H54 (cell line): ENCODE measurements around the gene GNAQ.

Source experiments
- DNase-seq: peaks from one replicate; pipeline ENCODE4 v3.0.0; 2011; ENCODE audit warnings: low spot score, mixed read lengths; ENCODE audit not compliant: insufficient read length
- FAIRE-seq: peaks from 3 replicates; lab custom pipeline; 2011; peaks lifted over from hg19 to GRCh38; lab: Jason Lieb, UNC
- POLR2A ChIP-seq: IDR thresholded peaks from 2 replicates; pipeline ENCODE4 v1.6.1; 2011; ENCODE audit warnings: low read depth, mild to moderate bottlenecking, low read length

The GNAQ gene

GRCh38 chr9:78026947-78027346 is 4.7 kb downstream of the GNAQ start:
- no peak for TF ChIP-seq POLR2A
- DNase-seq (no peak), FAIRE-seq (peak; percentile 58)

DNA sequence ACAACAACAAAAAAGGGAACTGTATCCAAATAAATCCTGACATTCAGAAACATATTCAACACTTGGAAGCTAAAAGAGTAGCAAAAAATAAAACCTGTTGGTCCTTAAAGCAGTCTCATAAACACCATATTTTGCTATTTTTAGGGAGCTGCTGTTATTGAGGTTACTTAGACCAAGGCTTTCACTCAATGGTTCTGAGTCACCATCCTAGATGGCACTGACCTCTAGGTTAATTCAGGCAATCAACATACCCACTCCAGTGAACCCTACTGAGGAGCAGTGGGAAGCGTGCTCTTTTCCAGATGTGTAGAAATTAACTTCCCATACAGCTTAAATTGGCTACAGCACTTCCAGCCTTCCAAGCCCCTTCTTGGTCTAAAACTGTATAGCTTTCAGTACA is 5.2 kb downstream of the GNAQ start:
- no peak for TF ChIP-seq POLR2A
- peak; percentile 94 for FAIRE-seq
- no peak for DNase-seq

DNA sequence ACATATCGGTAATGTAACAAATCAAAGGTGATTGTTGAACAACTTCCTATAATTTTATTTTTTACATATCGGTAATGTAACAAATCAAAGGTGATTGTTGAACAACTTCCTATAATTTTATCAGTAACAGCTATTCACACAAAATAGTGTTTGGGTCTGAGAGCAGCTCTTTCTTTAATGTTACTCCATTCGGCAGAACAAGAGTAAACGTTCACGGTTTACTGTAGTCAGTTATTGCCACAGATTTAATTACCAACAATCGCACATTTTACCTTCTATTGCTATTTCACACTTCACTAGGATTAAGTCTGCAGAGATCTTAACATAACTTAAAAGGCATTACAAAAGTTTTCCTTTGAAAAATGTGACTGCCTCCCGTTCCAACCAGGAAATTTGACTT is 6.4 kb downstream of the GNAQ start:
- DNase-seq (no peak), FAIRE-seq (peak; percentile 83)
- TF ChIP-seq POLR2A: no peak

DNA sequence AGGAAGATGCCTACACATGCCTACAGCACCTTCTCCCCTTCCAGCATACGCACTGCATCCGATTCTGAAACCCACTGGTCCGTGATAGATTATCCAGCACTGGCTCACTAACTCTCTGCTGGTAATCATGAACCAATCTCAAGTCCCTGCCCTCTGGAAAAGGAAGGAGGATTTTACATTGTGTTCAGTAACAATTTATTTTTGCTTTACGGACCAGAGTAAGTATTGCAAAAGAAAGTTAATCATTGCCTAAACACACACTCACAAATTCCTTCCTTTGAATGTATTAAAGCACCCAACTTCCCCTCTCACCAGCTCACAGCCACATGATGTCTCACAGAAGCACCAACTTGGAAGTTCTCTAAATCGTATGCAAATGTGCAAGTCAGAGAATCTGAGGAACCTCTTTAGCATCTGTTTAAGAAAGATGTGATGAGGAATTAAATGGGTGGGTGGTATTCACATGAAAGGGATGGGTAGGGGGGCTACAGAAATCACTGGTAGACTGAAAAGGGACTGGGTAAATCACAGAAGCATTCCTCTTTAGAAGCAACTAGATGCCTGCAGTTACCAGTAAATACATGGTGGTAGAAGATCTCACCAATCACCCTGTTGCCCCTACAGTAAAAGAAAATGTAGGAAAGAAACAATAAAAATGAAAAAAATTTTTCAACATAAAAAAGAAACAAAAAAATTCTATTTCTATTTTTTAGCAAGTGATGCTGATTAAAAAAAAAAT is 8.4 kb downstream of the GNAQ start:
- DNase-seq (no peak), FAIRE-seq (peak; percentile 92)
- no peak for TF ChIP-seq POLR2A

DNA sequence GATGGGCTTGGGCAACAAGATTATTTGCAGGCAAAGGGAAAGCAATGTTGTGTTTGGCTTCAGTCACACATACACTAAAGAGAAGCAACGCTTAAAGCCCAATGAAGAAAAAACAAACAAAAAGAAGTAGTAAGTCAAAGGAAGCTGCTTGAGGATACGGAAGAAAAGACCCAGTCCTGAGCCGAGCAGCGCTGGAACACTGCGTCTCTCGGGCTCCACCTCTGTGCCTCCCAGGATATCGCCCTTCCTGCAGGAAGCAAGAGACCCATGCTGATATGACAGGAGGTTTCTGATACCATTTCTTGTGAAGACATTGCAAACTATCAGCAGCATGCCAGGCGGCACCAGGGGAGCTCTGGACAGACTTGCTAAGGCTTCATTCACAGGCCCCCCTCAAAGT is 9.9 kb downstream of the GNAQ start:
- DNase-seq (no peak), FAIRE-seq (peak; percentile 6)
- TF ChIP-seq POLR2A: no peak

DNA sequence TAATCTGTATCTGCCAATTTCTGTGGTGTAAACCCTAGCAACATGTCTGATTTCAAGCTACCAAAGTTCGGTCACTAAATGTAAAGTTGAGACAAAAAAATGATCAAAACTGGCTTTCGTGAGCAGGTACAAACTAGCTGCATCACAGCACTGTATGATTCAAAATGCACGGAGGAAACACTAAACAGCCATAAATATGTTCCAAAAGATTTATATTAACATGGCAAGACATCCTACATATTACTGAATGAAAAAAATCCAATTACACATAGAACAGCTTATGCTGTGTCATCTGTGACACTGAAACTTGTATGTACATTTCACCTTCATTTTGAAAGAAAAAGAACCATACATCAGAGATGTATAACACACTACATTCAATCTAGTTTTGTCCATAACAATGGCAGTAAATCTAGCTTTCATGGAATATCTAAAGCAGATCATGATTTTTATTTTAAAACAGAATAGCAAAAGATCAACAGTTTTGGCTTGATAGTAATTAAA is 14.4 kb downstream of the GNAQ start:
- TF ChIP-seq POLR2A: no peak
- DNase-seq (no peak), FAIRE-seq (peak; percentile 97)

GRCh38 chr9:78015241-78015640 is 16.4 kb downstream of the GNAQ start:
- TF ChIP-seq POLR2A: no peak
- FAIRE-seq (no peak), DNase-seq (no peak)

DNA sequence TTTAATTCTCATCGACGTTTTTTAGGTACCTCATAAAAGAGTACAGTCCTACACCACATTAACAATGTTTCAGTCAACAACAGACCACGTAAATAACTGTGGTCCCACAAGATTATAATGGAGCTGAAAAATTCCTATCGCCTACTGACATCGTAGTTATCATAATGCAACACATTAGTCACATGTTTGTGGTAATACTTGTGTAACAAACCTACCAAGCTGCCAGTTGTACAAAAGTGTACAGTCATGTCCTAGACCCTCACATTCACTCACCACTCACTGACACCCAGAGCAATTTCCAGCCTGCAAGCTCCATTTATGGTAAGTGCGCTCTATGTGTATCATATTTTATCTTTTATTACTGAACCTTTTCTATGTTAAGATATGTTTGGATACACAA is 16.8 kb downstream of the GNAQ start:
- FAIRE-seq (peak; percentile 98), DNase-seq (no peak)
- no peak for TF ChIP-seq POLR2A

DNA sequence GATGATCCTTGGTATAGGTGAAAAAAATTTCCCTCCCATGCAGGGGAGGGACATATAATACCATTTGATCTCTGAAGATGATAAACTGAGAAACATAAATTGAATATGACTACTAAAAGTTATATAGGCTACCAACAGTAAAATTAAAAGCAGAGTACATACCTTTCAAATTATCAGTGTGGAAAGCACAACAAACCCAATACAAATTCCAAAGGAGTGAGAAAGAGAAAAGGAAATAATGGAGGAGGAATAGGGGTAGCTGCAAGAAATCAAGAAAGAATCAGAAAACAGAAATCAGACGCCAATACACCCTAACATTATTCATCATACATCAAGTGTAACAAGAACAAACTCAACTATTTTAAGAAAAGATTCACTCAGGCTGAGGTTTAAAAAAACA is 17.7 kb downstream of the GNAQ start:
- DNase-seq (no peak), FAIRE-seq (peak; percentile 89)
- TF ChIP-seq POLR2A: no peak

DNA sequence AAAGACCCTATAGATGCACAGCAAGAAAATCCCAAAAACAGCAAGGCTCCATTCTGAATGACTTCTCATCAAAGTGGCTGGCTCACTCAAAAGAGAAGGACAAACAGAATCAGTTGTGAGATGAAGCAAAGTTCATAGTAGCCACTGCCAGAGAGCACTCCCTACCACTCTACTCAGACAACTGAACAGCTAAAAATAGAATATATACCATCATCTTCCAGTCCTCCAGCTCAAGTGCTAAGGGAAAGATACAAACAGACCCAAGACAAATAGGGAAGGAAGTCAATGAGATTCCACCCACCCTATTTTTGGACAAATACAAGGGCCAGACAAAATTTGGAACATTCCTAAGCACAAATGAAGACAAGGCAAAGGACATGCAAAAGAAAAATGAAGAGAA is 20.6 kb downstream of the GNAQ start:
- TF ChIP-seq POLR2A: no peak
- FAIRE-seq: peak; percentile 93
- DNase-seq: no peak

GRCh38 chr9:78010445-78010844 is 21.2 kb downstream of the GNAQ start:
- DNase-seq (no peak), FAIRE-seq (no peak)
- TF ChIP-seq POLR2A: no peak

DNA sequence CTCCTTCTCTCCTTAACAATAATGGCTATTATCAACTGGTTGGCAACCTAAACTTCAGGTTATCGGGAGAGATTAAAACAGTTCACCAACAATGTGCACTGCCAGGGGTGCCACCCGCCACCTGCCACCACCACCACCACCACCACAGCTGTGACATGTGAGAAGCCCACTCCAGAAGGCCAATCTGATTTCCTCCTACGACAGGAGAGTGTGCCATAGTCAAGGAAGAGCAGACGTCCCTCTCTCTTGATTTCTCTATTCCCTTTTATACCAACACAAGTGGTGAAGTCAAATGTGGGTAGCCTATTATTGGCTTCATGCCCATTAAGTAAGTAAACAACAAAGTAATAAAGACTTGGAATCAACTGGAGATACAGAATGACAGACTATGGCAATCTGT is 22.4 kb downstream of the GNAQ start:
- no peak for TF ChIP-seq POLR2A

GRCh38 chr9:78006734-78007133 is 24.9 kb downstream of the GNAQ start:
- FAIRE-seq (peak; percentile 88), DNase-seq (no peak)
- no peak for TF ChIP-seq POLR2A

More for the DNA sequence above, 22.4 kb downstream of the GNAQ start:
- no peak for DNase-seq
- FAIRE-seq: peak; percentile 38

DNA sequence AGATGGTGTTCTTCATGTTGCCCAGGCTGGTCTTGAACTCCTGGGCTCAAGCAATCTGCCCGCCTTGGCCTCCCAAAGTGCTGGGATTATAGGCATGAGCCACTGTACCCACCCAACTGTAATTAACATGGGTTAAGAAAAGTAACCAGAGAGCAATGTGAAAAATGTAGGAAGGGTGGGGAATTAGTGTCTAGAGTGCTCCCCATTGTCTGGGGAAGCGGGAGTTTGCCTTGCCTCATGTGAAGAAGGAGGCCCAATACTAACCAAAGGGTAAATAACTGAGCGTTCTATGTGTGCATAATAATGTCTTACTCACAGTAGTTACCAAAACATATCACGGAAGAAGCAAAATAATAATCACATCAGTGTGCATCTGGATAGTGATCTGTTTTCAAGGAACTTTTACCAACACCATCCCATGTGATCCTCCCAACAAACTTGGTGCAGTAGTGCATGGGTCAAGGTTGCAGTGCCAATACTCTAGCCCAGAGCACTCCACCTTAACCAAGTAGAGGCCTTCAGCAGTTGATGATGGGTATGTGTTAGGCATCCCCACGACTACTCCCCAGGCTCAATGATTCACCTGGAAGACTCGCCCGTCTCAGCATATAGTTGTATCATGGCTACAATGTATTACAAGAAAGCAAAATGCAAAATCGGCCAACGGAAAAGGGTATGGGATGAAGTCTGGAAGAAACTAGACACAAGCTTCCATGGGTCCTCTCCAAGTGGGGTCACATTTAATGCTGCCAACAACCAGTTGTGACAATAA is 26.2 kb downstream of the GNAQ start:
- DNase-seq (no peak), FAIRE-seq (peak; percentile 76)
- TF ChIP-seq POLR2A: no peak
